ENCODE data around the gene SPTBN5.

DNA sequence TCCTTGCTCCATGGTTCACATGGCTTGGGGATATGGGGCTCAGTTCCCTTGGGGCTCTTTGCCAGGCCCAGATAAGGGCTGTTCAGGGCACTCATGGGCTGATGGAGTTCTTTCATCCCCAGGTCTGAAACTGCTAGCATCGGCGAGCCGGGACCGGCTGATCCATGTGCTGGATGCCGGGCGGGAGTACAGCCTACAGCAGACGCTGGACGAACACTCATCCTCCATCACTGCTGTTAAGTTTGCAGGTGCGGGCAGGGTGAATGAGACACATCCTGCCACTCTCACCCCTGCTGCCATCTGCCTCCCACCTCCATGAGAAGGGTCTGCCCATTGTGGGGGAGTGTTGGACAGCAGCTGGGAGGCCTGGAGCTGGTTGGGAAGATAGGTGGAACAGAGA is 77.1 kb downstream of the SPTBN5 start:
- TF ChIP-seq, protein P1, sequence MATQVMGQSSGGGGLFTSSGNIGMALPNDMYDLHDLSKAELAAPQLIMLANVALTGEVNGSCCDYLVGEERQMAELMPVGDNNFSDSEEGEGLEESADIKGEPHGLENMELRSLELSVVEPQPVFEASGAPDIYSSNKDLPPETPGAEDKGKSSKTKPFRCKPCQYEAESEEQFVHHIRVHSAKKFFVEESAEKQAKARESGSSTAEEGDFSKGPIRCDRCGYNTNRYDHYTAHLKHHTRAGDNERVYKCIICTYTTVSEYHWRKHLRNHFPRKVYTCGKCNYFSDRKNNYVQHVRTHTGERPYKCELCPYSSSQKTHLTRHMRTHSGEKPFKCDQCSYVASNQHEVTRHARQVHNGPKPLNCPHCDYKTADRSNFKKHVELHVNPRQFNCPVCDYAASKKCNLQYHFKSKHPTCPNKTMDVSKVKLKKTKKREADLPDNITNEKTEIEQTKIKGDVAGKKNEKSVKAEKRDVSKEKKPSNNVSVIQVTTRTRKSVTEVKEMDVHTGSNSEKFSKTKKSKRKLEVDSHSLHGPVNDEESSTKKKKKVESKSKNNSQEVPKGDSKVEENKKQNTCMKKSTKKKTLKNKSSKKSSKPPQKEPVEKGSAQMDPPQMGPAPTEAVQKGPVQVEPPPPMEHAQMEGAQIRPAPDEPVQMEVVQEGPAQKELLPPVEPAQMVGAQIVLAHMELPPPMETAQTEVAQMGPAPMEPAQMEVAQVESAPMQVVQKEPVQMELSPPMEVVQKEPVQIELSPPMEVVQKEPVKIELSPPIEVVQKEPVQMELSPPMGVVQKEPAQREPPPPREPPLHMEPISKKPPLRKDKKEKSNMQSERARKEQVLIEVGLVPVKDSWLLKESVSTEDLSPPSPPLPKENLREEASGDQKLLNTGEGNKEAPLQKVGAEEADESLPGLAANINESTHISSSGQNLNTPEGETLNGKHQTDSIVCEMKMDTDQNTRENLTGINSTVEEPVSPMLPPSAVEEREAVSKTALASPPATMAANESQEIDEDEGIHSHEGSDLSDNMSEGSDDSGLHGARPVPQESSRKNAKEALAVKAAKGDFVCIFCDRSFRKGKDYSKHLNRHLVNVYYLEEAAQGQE (IDR thresholded peaks at IDR 0.05; ENCODE audit: insufficient read depth in 1 of 2, low read depth in 2 of 2, low read length in 2 of 2): no peak
- TF ChIP-seq POLR2AphosphoS5 (IDR thresholded peaks at IDR 0.05; ENCODE audit: low read depth, low read length): no peak
